Measurements from ENCODE around the gene NOS1AP. TPM values are rescaled to one million over a fixed set of nuclear protein-coding genes. Genes with fewer than 3 reads are reported as not detected.

Gene NOS1AP
- total and polyA plus RNA-seq, 2 donors (not counting 3 experiments of a cell fraction or from before 2014, with no cell fraction given): 1.3 to 5.4 TPM

GRCh38 chr1:162224267-162224666 lies 154.8 kb downstream of the NOS1AP start:
- dilution Hi-C loops (cut with MboI; ENCODE audit: extremely low pct_ligation_motif_present, low sequenced_read_pairs) (no loop called here), intact Hi-C loops (cut with micrococcal nuclease) (no loop called here)
- H3K9ac ChIP-seq (replicated peaks; ENCODE audit: extremely low read depth, insufficient read depth, low read length): no peak overlapping the region
- no peaks in the 10 kb centered on the region for H4K20me1 ChIP-seq (replicated peaks; ENCODE audit: control insufficient read depth, extremely low read depth, insufficient read depth, low read length)
- H3K27ac ChIP-seq (ENCODE audit: insufficient read depth, low read depth, low read length): no peak overlapping the region
- no peak for TF ChIP-seq CTCF (IDR thresholded peaks at IDR 0.05; ENCODE audit: extremely low read depth in 1 of 2, insufficient read depth in 1 of 2, low read depth in 1 of 2, low read length in 2 of 2)
- TF ChIP-seq EZH2 (IDR thresholded peaks at IDR 0.05; ENCODE audit: borderline replicate concordance, low read depth, low read length, severe bottlenecking): no peak
- no peak for TF ChIP-seq MYC (IDR thresholded peaks at IDR 0.05; ENCODE audit: low read depth, low read length)
- no peak for TF ChIP-seq POLR2A (IDR thresholded peaks at IDR 0.05; ENCODE audit: low read depth, low read length)
- no peak for TF ChIP-seq JUN (IDR thresholded peaks at IDR 0.05; ENCODE audit: borderline replicate concordance, insufficient read depth, insufficient read length, low read depth)
- no peak for TF ChIP-seq FOS (IDR thresholded peaks at IDR 0.05; ENCODE audit: borderline replicate concordance, insufficient read depth, low read length)
- no peak for TF ChIP-seq MAX (IDR thresholded peaks at IDR 0.05; ENCODE audit: insufficient read depth, insufficient read length)
- TF ChIP-seq POLR2AphosphoS5 (IDR thresholded peaks at IDR 0.05; ENCODE audit: insufficient read depth, low read depth, low read length): no peak
- TF ChIP-seq GATA2 (IDR thresholded peaks at IDR 0.05; ENCODE audit: insufficient read depth, insufficient read length, low read depth, low read length): no peak
- no peak overlapping the region for H2AFZ ChIP-seq (ENCODE audit: low read depth, low read length)
- DNase-seq (ENCODE audit: low read depth, low spot score) (no peak), FAIRE-seq (no peak)
- H3K4me2 ChIP-seq (ENCODE audit: insufficient read depth, low read length): no peak overlapping the region
- H3K9me3 ChIP-seq (replicated peaks; ENCODE audit: control insufficient read depth, insufficient read depth, low read length): no peaks in the 10 kb centered on the region
- H3K4me3 ChIP-seq (replicated peaks in 1 of 3; ENCODE audit: insufficient read depth in 1 of 3, low read depth in 1 of 3, low read length in 3 of 3): no peak overlapping the region
- ChIA-PET CTCF (interaction anchor here (1.2 kb wide), 1 partner anchor 168 kb away, joined by 5 read pairs; no protein-coding TSS in a partner anchor), POLR2A (no interaction called here)
- H3K4me1 ChIP-seq (ENCODE audit: control insufficient read depth, extremely low read depth, insufficient read depth, low read length): no peaks in the 10 kb centered on the region
- no TSS peak for BruUV-seq (replicated peaks)
- H3K79me2 ChIP-seq (ENCODE audit: control insufficient read depth, insufficient read depth, low read length): no peaks in the 10 kb centered on the region
- H3K9me1 ChIP-seq (replicated peaks; ENCODE audit: control insufficient read depth, extremely low read depth, insufficient read depth, low read length): no peaks in the 10 kb centered on the region
- no peaks in the 10 kb centered on the region for H3K27me3 ChIP-seq (ENCODE audit: control insufficient read depth in 2 of 2, insufficient read depth in 2 of 2, low read length in 2 of 2)
- no peaks in the 10 kb centered on the region for H3K36me3 ChIP-seq (ENCODE audit: control insufficient read depth in 2 of 2, extremely low read depth in 1 of 2, insufficient read depth in 2 of 2, low read length in 2 of 2)
